LNCAP (cell line): ENCODE data around the gene WNT11.

Experiments used
- CTCF ChIP-seq: fragments of 450-650 bp; IDR thresholded peaks from 2 replicates; pipeline ENCODE4 v1.5.1; 2017; ENCODE audit warnings: mild to moderate bottlenecking

The WNT11 gene

GRCh38 chr11:76158394-76159302, 47.7 kb downstream of the WNT11 start:
- TF ChIP-seq CTCF = no peak

- TF ChIP-seq CTCF = no peak
Observed at GRCh38 chr11:76157891-76158290, 48.4 kb downstream of the WNT11 start.

GRCh38 chr11:76156971-76157427, 49.3 kb downstream of the WNT11 start:
- no peak for TF ChIP-seq CTCF

GRCh38 chr11:76155500-76156227, 50.6 kb downstream of the WNT11 start:
- no peak for TF ChIP-seq CTCF

- no peak for TF ChIP-seq CTCF
Observed at GRCh38 chr11:76153571-76153923, 52.8 kb downstream of the WNT11 start.

GRCh38 chr11:76152741-76153570, 53.3 kb downstream of the WNT11 start:
- TF ChIP-seq CTCF = no peak

- peak; percentile 97 for TF ChIP-seq CTCF
Observed at GRCh38 chr11:76152086-76152681, 54.1 kb downstream of the WNT11 start.
